ENCODE data around the gene OSER1. TPM values are rescaled to one million over a fixed set of nuclear protein-coding genes. Genes with fewer than 3 reads are reported as not detected.

OSER1 gene
- total and polyA plus RNA-seq, 2 of the 8 experiments (the other 6 are each of a cell fraction or from before 2014, with no cell fraction given), result 24.5 to 31.8 TPM

- no peak for TF ChIP-seq CHD7 (IDR thresholded peaks at IDR 0.05; ENCODE audit: insufficient replicate concordance, low read length)
- TF ChIP-seq RXRA (IDR thresholded peaks at IDR 0.05; ENCODE audit: insufficient read depth, low read depth, low read length), result no peak
- no peak for TF ChIP-seq SIN3A (conservative IDR thresholded peaks at IDR 0.05 in 1 of 2, IDR thresholded peaks at IDR 0.05 in 1 of 2; ENCODE audit: low read depth in 1 of 2, low read length in 2 of 2)
- TF ChIP-seq NRF1 (IDR thresholded peaks at IDR 0.05; ENCODE audit: low read depth, low read length), result no peak
- TF ChIP-seq TAF7 (optimal IDR thresholded peaks at IDR 0.05; ENCODE audit: borderline replicate concordance, low read depth, low read length), result no peak
- no peak for TF ChIP-seq POLR2AphosphoS5 (IDR thresholded peaks at IDR 0.05; ENCODE audit: low read depth, low read length)
- TF ChIP-seq ATF2 (IDR thresholded peaks at IDR 0.05; ENCODE audit: low read length), result no peak
- no peak for TF ChIP-seq SRF (IDR thresholded peaks at IDR 0.05; ENCODE audit: low read depth, low read length)
Measured at GRCh38 chr20:44198872-44199271, 11.7 kb downstream of the OSER1 start (continued).
